Fibroblast of villous mesenchyme (primary cell): ENCODE results near the gene DHRSX. TPM values are rescaled to one million over a fixed set of nuclear protein-coding genes. Genes with fewer than 3 reads are reported as not detected.
A peak's percentile ranks its signal among the peaks of the same experiment; 100 is the strongest.

Source experiments
- DNase-seq: peaks from one replicate; pipeline ENCODE4 v3.0.0-alpha.2; 2010; ENCODE audit warnings: low read depth
- H3K4me3 ChIP-seq: 2 replicates; pipeline ENCODE4 v1.5.1; 2011; ENCODE audit warnings: low read depth, mild to moderate bottlenecking, low read length
- total RNA-seq: library from RNA; depleted of rRNA; stranded (reverse); fragments of >200 nt; gene quantifications from 2 replicates; pipeline ENCODE4 v1.2.3, GENCODE V29; 2012
- TF ChIP-seq, protein P1 (sequence below): IDR thresholded peaks from 2 replicates; pipeline ENCODE4 v1.5.1; 2012; ENCODE audit warnings: low read depth, mild to moderate bottlenecking, low read length; ENCODE audit not compliant: insufficient read depth

DHRSX gene
- total RNA-seq, 1 donor, result 24.6 TPM

DNA sequence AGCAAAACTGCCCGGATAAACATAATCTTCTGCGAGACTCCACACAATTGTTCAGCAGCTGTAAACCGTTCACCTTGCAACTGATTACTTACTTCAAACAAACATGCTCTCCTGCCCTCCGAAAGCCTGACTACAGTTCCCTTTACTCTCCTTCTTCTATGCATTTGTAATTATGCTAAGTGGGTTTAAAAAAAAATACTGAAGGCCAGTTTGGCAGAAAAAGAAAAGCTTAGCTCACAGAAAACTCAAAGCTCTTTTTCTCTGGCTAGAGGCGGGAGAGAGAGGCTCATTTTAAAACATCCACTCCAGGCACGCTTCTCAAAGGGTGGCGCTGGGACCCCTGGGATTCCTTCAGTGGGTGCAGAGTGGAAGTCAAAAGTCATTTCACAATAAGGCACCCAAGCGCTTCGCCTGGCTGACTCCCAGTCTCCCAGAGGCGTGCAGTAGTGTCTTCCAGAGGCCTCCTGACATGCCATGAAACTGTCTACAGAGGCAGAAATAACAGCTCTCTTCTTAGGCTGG lies 1.9 kb downstream of the DHRSX start:
- TF ChIP-seq, protein P1, sequence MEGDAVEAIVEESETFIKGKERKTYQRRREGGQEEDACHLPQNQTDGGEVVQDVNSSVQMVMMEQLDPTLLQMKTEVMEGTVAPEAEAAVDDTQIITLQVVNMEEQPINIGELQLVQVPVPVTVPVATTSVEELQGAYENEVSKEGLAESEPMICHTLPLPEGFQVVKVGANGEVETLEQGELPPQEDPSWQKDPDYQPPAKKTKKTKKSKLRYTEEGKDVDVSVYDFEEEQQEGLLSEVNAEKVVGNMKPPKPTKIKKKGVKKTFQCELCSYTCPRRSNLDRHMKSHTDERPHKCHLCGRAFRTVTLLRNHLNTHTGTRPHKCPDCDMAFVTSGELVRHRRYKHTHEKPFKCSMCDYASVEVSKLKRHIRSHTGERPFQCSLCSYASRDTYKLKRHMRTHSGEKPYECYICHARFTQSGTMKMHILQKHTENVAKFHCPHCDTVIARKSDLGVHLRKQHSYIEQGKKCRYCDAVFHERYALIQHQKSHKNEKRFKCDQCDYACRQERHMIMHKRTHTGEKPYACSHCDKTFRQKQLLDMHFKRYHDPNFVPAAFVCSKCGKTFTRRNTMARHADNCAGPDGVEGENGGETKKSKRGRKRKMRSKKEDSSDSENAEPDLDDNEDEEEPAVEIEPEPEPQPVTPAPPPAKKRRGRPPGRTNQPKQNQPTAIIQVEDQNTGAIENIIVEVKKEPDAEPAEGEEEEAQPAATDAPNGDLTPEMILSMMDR, result no peak
- peak overlapping the region; percentile 81 for H3K4me3 ChIP-seq
- peak; percentile 76 for DNase-seq

DNA sequence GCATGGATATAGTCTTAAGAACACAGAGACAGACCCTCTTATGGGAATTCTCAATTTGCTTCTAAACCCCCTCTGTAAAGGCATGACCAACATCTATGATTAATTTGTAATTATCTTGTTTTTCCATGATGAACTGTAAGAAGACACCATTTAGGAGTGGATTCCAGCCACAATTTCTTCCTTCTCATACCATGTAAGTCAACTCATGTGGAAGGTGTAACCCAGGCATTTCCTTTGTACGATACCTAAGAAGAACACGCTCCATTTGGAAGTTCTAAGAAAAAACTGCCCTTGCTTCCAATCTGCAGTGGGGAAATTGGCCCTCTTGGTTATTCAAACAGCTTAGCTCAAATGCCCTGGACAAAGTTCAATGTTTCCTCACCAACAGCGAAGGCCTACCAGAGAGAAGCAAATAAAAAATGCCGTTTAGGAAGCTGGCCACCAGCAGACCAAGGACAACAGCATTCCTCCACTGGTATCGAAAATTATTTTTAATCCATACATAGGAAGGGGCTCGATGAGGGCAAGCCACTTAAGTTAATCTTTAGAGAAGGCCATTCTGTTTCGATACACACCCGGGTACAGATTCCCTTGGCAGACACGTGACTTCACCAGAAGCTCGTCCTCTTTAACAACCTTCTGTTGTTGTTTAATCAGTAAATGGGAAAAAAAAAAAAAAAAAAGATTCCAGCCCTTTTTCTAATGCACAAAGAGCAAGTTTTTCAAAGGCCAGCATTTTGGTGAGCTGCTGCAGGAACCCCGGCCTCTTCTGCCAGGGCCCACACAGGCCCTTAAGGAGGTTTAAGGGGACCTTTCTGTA lies 2.6 kb downstream of the DHRSX start:
- TF ChIP-seq, protein P1, result no peak
- peak overlapping the region; percentile 81 for H3K4me3 ChIP-seq
- peak; percentile 56 for DNase-seq

DNA sequence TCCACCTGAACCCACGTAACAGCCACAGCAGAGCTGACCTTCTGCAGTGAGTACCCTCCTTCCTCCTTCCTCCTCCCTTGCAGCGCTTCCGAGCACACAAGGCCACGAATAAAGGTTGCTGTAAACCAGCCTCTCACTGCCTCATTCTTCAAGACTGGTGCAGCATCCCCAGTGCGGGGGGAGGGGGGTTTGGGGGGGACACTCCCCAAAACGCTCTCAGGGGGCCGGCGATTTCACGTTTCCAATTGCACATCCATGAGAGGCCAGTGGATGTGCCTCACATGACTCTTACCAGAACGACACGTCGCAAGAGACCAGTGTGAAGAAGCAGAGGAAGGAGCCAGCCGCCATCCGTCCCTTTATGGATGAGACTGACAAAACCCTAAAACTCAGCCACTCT lies 5.2 kb downstream of the DHRSX start:
- no peak overlapping the region for H3K4me3 ChIP-seq
- no peak for DNase-seq
- TF ChIP-seq, protein P1, result no peak

DNA sequence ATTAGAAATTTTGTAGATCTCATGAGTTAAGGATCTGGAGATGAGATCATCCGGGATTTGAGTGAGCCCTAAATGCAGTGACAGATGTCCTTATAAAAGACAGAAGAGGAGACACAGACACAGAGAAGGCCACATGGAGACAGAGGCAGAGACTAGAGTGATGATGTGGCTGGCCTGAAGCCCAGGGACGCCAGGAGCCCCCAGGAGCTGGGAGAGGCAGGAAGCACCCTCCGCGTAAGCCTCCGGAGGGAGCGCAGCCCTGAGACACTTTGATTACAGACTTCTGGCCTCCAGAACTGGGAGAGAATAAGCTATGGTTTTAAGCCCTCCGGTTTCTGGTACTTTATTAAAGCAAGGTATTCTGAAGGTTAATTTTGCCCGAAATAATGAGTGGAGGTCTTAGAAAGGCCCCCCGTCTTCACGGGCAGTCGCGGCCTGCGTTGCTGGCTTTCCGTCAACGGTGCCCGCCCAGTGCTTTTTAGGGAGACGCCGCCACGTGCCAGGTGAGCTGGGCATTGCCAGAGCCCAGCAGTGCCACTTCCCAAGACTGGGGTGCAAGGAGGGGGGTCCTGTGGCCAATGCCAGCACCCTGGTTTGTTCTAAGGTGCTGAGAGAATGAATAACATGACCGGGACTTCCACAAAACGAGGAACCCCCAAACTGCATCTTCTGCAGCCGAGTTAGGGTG lies 8.1 kb downstream of the DHRSX start:
- H3K4me3 ChIP-seq, result no peak overlapping the region
- TF ChIP-seq, protein P1, result no peak
- DNase-seq, result no peak

DNA sequence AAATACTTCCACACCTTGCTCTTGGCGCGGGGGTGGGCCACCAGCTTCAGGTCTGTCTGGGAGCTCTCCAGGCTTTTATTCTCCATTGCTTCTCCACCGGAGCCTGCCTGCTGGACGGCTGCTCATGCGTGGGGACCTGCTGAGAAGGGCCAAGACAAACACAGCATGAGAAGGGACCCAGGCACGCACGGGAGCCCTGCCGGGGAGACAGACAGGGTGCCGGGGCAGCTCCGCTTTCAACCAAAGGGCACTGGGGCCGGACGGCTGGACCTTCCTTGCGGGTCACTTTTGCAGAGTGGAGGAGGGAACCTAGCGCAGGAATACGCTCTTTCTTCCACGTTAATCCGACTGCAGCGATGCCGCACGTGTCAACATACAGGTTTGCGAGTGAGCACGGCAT lies 10.1 kb downstream of the DHRSX start:
- TF ChIP-seq, protein P1, result no peak

DNA sequence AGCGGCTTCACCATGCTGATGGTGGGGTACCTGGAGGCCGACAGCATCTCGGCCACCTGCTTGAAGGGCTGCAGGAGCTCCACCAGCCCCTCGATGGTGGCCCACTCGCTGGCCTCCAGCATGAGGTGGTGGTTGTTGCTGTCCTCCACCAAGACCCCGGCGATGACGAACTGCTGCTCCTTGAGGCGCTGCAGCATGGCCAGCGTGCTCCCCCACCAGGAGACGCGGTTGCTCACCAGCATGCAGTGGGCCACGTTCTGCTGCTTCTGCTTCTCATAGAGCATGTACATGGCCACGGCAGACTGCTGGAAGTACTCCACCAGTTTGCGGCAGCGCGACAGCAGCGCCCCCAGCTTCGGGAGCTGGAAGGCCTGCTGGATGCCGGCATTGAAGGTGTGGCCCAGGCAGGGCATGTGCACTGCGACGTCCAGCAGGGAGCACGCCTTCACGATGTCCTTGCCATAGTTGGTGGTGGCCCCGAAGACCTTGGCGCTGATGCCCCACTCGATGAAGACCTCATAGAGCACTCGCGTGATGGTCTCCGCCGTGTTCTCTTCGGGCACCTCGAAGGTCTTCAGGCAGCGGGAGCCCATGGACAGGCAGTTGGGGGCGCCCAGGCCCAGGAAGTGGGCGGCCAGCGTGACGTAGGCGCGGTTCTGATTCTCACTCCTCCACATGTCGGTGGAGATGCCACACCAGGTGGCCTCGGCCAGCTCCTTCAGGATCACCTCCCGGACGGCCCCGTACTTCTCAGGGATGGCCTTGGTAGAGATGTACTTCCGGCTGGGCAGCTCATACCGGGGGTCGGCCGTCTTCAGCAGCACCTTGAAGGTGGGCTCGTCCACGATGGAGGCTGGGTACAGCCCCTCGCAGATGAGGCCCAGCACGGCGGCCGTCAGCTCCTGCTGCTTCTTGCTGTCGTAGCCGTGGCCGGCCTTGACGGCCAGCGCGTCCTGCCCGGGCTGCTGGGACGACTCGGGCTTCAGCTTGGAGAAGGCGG lies 11.0 kb downstream of the DHRSX start:
- no peak overlapping the region for H3K4me3 ChIP-seq
- TF ChIP-seq, protein P1, result no peak
- no peak for DNase-seq

More for the DNA sequence above, 10.1 kb downstream of the DHRSX start:
- DNase-seq, result no peak
- no peak overlapping the region for H3K4me3 ChIP-seq
